ENCODE measurements around the gene ZNF438. TPM values are rescaled to one million over a fixed set of nuclear protein-coding genes. Genes with fewer than 3 reads are reported as not detected.
"Not testable (repeated sequence)": the region's sequence is repeated elsewhere in the genome, so short reads cannot be mapped to it uniquely, and the experiment has no call there.

ZNF438 gene
- polyA plus RNA-seq, 12 donors = 12.7 to 19.7 (median 15.1) TPM; not detected in 1

DNA sequence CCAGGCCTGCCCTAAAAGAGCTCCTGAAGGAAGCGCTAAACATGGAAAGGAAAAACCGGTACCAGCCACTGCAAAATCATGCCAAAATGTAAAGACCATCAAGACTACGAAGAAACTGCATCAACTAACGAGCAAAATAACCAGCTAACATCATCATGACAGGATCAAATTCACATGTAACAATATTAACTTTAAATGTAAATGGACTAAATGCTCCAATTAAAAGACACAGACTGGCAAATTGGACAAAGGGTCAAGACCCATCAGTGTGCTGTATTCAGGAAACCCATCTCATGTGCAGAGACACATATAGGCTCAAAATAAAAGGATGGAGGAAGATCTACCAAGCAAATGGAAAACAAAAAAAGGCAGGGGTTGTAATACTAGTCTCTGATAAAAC lies 82.4 kb downstream of the ZNF438 start:
- not testable (repeated sequence) for DNase-seq

DNA sequence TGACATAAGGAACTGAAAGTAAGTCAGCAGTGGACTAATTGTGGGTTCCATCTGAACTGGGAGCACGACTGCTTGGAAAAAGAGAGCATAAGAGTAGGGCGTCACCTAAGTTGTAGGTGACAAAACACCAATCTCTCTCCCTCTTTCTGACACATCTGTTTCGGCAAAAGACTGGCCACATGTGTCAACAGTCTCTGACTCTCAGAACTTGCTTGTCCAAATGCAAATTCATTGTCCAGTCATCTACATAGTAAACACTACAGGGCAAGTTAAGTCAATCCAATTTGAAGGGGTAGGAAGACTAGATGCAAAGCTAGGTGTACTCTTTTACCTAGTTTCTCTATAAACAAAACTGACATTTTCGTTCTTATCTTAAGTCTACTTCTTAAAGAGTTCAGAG lies 87.7 kb downstream of the ZNF438 start:
- DNase-seq = no peak

DNA sequence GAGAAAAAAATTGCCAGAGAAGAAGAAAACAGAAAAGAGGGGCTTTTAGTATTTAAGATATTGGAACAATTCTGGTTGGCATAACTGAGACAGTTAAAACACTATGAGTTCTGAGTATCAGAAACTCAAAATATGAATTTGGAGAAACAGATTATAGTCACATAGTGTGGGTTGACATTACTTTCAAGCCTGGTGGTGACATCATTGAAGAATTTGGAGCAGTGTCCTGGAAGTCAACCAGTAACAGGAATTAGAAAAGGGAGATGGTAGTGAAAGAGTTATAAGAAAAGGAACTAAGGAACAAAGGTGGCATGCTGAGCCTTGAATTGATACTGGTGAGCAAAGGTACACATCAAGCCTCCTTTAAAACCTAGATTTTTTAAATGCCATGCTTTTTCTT lies 88.2 kb downstream of the ZNF438 start:
- no peak for DNase-seq

DNA sequence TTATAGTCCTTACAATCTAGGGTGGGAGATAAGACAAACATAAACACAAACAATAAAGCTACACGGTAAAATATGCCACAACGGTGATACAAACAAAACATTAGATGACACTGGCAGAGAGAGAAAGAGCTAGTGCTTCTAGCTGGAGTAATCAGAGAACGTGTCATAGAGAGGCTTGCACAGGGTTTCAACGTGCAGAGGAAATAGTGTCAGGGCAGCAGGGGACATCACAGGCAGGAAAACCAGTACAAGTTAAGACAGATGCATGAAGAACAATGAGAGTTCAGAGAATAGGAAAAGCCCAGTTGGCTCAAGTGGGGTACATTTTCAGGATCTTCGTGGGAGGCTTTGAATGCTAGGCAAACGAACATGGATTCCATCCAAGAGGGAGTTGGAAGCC lies 91.4 kb downstream of the ZNF438 start:
- DNase-seq = no peak

DNA sequence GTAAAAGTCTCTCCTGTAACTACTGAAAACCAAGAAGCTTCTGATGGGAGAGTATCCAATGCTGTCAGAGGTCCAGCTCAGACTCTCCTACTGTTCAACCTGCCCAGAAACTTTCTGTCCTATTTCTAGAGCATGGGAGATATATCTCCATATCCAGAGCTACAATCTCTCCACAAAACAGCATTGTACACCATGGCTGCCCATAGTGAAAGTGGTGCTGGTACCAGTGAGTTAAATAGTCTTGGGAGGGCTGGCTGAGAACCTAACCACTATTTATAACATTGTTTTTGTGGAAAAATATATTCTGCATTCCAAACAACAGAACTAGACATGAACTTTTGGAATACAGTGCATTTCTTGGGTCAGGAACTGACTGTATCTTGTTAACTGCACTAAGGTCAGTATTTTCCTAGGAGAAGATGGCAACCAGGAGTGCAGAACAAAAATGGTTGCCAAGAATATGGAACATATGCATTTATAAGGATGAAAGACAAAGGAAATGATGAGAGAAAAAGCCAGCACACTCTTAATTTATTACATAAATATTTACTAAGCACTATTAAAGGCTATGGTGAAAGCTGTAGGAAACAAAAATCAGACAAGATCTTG lies 91.9 kb downstream of the ZNF438 start:
- no peak for DNase-seq

DNA sequence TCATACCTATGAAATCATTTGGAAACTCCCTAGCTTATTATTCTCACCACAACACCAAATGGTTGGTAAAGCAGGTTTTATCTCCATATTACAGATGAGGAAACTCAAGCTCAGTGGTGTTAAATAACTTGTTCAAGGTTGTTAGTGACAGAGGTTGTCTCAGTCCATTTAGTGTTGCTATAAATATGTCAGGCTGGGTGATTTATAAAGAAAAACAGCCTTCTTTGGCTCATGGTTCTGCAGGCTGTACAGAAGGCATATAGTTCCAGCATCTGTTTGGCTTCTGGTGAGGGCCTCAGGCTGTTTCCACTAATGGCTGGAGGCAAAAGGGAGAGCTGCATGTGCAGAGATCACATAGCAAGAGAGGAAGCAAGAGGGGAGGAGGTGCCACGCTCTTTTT lies 96.6 kb downstream of the ZNF438 start:
- no peak for DNase-seq

DNA sequence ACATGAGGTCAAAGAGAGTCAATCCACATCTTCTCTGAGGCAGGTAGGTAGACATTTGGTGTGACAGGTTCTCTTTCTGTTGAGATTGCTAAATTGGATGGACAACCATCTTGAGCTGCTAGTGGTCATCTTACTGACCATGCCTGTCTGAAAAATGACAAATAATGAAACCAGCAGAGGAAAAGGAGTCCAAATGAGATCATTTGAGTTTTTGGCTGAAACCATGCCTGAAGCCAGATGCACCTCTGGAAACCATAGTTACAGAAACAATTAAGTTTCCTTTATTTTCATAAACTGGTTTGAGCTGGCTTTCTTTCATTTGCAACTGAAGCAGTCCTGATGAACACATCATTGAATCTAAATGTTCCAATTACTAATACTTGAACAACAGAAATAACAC lies 100.6 kb downstream of the ZNF438 start:
- DNase-seq = no peak

DNA sequence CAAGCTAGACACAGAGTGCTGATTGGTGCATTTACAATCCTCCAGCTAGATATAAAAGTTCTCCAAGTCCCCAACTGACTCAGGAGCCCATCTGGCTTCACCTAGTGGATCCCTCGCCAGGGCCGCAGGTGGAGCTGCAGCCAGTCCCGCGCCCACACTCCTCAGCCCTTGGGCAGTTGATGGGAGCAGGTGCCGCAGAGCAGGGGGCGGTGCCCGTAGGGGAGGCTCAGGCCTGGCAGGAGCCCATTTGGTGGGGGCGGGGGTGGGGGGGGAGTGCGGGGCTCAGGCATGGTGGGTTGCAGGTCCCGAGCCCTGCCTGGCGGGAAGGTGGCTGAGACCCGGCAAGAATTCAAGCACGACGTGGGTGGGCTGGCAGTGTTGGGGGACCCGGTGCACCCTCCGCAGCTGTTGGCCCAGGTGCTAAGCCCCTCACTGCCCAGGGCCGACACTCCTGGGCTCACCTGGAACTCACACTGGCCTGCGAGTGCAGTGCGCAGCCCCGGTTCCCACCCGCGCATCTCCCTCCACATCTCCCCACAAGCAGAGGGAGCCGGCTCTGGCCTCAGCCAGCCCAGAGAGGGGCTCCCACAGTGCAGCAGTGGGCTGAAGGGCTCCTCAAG lies 101.7 kb downstream of the ZNF438 start:
- DNase-seq = no peak

DNA sequence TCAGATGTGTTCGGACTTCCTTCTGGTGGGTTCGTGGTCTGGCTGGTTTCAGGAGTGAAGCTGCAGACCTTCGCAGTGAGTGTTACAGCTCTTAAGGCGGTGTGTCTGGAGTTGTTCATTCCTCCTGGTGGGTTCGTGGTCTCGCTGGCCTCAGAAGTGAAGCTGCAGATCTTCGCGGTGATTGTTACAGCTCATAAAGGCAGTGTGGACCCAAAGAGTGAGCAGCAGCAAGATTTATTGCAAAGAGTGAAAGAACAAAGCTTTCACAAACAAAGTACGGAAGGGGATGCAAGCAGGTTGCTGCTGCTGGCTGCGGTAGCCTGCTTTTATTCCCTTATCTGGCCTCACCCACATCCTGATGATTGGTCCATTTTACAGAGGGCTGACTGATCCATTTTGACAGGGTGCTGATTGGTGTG lies 102.3 kb downstream of the ZNF438 start:
- not testable (repeated sequence) for DNase-seq

DNA sequence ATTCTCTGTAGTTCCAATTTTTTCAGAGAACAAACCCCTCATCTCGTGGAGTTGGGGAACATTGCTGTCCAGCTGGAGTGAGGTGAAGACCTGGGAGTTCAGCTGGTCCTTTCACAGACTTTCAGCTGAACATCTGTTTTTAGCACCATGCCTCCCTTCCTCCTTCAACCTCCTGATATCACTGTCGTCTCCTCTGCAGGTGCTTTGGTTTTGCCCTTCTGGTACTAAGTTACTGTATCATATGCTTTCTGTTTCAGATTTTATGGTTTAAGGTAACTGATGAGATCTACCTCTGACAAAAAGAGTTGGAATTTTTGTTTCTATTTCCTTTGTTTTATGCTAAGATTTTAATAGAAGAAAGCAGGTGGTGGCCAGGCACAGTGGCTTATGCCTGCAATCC lies 102.9 kb downstream of the ZNF438 start:
- no peak for DNase-seq

DNA sequence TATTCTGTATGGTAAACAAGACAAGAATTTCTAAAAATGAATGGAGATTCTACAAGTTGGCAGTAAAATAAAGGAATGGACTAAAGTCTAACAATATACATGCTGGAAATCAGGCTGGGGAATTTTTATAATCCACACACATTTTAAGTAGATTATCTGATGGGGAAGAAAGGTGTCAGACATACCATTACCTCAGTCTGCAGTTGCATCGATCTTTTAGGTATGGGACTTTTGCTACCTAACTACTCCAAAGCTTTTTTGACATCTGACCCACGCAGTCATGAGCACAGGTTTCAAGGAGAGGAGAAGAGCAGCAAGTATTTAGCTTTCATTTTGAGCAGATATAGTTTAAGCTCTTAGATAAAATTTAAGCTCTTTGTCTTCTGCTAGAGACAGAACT lies 113.0 kb downstream of the ZNF438 start:
- DNase-seq = no peak

DNA sequence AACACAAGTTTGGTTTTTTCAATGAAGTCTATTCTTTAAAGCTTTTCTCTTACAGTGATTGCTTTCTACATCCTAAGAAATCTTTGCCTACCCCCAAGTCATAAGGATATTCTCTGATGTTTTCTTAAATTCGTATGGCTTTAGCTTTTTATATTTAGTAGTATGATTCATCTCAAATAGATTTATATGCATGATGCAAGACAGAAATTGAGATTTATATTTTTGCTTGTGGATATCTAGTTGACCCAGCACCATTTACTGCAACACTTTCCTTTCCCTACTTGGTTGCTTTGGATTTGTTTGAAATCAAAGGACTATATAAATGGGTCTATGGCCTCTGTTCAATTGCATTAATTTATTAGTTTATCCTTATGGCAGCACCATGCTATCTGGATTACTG lies 113.9 kb downstream of the ZNF438 start:
- no peak for DNase-seq

DNA sequence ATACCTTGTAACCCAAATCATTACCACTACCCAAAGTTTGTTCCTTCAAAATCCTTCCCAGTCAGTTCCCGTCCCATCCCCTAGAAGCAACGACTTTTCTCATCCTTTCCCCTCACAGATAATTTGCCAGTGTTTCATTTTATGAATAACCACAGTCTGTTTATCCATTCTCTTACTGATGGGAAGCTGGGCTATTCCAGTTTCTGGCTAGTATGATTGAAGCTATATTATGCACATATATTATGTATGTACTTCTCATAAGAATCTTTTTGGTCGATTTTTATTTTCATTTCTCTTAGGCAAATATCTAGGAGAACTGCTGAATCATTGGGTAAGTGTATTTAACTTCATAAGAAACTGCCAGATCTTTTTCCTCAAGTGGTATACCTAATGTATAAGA lies 114.6 kb downstream of the ZNF438 start:
- DNase-seq = no peak

DNA sequence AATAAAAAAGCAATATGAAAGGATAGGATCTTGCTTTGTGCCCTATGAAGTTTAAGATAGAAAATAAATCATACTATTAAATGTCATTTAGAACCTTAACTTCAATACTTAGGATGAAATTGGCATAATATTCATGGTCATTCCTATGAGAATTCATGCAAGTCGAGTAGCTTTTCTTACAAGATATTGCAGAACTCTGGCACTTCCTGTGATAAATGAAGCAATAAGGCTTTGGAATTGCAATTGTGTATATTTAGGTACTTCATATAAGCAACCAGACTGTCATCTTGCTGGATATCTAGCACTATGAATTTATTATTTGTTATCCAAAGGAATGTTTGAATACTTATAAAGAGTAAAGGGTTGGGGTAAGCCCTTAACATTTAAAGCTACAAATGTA lies 116.5 kb downstream of the ZNF438 start:
- no peak for DNase-seq

DNA sequence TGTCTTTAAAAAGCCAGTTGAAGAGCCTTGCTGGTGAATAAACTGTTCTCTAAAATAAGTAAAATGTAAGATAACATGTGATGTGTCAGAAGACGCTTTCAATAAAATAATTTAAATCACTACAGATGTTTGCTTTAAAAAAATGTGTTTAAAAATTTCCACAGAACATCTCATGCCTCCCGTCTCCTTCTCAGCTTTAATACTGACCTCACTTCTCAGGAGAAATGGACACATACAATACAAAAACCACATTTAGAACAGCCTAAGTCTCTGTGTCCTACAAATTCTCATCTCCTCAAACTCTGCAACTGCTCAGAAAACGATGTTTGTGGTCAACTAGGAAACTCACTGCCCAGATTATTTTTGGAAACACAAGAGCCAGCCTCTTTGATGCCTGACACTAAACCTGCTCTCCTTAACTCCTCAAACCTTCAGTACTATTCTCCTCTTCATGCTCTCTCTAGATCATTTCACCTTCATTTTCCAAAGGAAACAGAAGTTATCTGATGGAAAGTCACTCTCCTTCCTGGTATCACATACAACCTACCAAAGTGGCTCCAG lies 120.3 kb downstream of the ZNF438 start:
- DNase-seq = no peak

DNA sequence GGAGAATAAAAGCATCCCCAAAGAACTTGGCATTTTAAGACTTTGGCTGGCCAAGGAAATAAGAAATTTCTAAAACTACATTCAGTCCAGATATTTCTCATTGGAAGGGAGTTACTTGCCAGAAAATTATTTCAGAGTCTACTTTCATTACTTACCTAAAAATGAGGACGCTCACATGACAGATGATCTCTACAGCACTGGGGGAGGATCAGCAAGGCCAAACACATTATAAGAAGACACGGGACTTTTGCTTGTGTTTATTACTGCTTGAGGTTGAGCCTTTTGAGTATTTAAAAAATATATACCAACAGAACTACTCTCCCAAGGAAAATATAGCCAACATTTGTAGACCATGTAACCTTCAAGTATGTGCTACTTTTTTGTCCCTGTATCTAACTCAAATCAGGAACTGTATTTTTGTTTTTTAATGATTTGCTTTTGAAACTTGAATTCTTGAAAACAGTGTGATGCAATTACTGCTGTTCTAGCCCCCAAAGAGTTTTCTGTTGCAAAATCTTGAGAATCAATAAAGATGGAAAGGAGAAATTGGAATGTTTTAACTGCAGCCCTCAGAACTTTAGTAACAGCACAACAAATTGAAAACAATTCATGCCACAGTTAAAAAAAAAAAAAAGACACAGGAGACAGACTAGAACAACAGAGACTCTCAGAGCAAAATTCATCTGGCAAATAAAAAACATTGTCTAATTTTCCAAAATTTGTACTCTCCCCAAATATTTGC lies 128.1 kb downstream of the ZNF438 start:
- DNase-seq = no peak

DNA sequence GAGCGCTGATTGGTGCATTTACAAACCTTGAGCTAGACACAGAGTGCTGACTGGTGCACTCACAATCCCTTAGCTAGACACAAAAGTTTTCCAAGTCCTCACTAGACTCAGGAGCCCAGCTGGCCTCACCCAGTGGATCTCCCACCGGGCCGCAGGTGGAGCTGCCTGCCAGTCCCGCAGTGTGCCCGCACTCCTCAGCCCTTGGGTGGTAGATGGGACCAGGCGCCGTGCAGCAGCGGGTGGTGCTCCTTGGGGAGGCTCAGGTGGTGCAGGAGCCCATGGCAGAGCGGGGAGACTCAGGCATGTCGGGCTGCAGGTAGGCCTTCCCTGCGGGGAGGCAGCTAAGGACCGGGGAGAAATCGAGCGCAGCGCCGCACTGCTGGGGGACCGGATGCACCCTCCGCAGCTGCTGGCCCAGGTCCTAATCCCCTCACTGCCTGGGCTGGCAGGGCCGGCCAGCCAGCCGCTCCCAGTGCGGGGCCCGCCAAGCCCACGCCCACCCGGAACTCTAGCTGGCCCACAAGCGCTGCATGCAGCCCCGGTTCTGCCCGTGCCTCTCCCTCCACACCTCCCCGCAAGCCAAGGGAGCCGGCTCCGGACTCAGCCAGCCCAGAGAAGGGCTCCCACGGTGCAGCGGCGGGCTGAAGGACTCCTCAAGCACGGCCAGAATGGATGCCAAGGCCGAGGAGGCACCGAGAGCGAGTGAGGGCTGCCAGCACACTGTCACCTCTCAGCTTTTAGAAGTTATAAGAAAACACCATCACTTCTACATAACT lies 128.9 kb downstream of the ZNF438 start:
- no peak for DNase-seq

DNA sequence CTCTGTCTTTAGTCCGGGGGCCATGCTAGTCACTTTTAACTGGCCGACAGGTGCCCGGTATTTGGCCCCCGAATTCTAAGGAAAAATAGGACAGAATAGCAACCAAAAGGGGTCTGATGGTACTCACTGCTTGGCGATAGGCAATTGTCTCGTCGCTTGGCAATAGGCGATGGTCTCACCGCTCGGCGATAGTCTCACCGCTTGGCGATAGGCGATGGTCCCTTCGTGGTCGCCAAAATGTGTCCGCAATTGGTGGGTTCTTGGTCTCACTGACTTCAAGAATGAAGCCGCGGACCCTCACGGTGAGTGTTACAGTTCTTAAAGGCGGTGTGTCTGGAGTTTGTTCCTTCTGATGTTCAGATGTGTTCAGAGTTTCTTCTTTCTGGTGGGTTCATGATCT lies 130.2 kb downstream of the ZNF438 start:
- not testable (repeated sequence) for DNase-seq

DNA sequence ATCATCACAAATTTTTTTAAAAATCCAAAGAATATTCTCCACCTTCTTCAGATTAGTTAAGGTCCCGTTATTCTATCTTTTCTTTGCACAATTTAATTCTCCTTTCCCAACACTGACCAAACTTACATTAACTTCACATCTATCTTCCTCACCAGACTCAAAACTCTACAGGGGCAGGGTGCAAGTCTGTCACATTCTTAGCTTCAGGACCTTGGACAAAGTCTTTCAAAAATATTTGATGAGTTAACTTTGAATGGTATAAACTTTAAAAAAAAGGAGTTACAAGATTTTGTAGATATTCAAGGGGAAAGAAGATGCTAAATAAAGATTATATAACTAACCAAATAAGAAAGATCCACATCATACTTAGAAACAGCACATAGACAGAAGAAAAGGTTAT lies 132.7 kb downstream of the ZNF438 start:
- DNase-seq = no peak

DNA sequence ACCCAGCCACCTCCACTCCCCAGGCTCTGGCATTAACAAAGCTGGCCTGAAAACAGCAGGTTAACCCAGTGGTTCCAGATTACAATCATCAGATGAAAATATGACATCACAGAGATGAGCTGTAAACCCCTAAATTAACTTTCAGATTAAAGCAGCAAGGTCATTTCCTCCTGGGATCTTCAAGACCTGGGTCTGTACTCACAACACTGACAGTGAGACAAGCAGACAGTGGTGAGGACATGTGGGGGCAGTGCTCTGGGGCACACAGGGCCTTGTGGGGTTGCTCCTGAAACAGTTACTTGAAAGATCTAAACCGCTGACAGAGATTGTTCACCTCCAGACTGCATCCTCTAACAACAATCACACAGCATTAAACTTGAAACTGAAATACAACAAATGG lies 134.1 kb downstream of the ZNF438 start:
- no peak for DNase-seq

DNA sequence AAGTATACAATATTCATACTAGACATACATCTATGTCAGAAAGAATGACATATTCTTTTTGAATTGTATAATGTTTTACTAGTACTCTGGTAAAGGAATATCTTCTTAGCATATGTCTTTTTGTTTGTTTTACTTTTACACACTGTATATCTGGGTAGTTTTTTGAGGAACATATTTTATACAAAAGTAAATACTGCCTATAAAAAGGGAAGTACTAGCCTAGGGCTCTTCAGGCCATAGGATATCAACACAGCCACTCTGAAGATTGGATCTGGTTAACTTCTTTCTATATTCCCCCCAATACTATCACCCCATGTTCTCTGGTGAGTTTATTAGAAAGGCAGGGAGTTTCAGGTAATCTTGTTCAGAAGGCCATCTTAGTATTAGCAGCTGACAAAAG lies 134.6 kb downstream of the ZNF438 start:
- DNase-seq = no peak

DNA sequence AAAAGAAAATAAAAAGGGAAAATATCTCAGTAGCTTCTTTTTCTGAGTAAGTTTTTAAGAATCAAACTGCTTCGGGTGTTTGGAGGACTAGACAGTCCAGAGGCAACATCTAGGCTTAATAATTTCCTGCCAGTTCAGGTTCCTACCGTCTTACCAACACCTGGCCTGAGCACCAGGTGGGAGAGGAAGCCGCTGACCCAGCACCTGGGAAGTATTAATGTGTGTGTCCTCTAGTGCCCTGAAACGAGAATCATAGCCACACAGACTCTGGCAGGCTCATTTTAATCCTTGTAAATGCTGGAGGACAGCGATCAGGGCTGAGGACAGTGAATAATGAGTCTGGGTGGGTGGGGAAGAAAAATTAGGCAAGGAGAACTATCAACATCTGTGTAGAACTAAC lies 137.4 kb downstream of the ZNF438 start:
- no peak for DNase-seq
